Measurements from ENCODE around the gene PRSS12.

PRSS12 gene

DNA sequence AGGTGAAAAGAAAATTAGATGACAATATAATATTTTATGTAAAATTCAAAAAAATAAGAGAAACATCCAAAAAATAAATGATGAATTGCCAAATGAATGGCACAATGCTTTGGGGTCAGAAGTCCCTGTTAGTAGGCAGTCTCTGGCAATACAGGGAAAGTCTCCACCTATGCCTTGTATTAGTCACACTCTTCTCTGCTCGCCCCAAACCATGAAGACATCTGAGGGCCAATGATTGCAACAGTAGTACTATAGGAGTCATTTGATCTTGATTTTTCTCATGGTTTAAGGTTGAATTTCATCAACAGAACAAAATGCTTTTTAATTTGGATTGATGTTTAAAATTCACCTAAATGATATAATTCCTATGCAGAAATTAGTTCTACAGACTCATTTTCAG is 3.9 kb upstream of the PRSS12 start:
- DNase-seq = no peak

DNA sequence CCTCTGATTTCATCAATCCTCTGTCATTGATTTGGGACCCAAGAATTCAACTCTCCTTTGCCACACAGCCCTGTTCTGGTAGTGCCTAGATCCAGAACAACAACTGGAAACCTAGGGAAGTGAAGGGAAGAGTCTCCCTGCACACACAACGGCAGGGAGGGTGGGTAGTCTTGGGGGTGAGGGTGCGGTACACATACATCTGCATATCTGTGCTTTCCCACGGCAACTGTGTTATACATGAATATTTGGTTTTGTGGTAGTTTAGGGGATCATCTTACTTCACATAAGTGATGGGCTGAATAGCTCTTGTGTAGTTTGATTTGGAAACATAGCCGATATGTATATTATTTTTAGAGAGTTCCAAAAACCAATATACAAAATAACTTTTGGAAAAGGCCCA is 3.3 kb upstream of the PRSS12 start:
- no peak for DNase-seq

DNA sequence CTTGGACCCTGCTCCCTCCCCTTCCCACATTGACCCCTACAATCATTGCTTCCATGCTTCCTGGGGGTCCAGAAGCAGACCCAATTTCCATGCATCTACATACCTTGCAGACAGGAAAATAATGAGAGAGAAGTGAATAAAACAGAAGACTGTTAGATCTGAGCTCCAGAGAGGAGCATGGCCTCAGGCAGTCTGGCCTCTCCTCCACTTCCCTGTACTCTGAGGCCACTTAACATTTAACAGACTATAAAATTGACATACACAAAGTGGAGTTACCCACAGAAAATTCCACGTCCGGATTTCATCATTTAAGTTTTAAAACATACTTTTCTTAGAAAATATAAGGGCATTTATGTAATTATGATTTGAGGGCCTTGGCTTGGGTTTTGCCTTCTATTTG is 2.1 kb upstream of the PRSS12 start:
- DNase-seq = no peak

DNA sequence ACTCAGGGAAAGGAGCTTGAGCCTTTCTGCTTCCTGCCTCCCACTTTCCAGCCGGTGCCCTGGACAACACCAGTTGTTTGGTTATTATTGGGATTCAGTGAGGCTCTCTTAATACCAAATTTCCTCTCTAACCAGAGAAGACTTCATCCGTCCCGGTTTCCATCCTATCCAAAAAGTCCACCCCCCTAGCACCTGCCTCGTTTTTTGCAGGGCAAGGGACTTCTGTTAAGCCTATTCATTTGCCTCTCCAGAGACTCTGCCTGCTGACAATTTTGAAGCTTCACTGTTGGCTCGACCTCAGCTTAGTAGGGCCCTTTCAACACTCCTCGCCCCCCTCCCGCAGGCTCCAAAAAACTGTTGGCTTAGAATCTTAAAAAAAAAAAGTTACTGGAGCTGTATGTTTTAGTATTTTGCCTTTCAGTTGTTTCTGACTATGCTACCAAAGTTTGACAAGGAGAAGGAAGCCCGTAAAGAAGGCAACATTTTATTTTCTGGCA is 779 bp upstream of the PRSS12 start:
- no peak for DNase-seq

DNA sequence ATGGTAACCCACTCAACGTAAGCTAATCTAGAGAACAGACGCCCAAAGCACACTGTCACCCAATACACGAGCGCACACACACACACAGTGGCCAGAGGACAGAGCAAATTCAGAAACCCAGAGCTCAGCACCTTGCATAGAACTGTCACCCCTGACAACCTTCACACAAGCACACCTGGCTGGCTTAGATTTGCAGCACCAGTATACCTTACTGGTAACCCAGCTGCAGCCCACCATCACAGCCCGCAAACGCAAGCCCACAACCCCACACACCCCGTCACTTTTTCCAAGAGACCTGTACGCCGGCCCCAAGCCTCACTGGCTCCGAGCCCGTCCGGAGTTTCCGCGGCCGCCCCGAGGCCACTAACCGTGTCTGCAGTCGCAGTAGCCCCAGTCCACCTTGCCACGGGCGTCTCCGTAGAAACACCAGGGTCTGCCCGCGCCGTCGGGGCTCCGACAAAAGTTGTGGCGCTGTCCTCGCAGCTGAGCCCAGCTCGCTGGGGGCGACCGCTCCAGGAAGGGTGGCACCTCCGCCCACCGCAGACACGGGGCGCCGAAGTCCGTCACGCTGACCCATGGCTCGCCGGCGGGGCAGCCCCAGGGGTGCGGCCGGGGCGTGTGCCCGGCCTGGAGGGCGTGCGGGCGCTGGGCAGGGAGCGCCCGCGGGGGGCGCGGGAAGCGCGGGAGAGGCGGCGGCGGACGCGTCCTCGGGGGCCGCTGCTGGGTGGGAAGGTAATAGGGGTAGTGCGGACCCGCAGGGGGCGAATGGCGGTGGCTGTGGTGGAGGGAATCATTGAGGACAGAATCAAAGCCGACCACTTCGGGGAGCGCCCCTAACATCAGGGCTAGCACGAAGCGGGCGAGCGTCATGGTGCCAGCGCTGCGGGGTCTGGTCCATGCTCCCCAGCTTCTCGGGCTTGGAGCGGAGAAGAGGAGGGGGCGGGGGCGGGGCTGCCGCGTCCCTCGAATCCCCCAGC is 664 bp downstream of the PRSS12 start:
- peak; percentile 3 for DNase-seq

DNA sequence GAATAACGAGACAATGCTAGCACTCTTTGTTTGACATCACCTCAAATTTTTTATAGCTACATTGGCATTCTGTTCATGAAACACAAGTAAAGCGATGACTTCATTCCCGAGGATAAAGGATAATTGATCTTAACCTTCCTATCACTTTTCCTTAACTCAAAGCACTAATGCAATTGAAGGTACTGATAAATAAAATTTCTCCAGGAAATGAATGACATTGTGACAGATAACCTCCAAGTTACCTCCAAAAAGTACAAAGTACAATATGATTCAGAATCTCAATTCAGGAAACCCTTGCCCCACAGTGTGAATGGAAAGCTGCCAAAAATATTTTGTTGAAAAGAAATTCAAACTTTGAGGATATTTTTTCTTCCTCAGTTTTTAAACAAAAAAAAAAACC is 1.8 kb downstream of the PRSS12 start:
- DNase-seq = no peak

DNA sequence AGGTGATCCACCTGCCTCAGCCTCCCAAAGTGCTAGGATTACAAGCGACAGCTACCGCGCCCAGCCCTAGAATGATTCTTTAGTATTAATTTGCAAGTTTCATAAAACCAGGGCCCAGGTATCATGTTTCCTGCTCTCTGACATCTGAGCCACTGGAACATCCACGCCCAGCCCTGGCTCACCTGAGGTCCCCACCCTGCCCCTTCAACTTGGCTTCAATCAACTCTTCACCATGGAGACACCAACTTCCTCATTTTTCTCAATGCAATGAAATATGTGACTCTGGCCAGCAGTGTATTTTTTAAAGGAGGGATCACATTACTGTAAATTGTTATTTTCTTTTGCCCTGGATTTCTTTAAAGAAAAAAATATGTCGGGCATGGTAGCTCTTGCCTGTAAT is 3.9 kb downstream of the PRSS12 start:
- DNase-seq = no peak

DNA sequence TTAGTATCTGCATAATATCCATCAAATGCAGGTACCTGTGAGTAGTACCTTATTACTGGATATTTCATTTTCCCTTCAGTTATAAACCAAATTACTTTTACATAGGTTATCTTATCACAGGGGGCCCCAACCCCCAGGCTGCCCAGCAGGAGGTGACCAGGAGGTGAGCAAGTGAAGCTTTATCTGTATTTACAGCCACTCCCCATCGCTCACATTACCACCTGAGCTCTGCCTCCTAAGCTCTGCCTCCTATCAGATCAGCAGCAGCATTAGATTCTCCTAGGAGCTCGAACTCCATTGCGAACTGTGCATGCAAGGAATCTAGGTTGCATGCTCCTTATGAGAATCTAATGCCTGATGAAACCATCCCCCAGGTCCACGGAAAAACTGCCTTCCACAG is 6.3 kb downstream of the PRSS12 start:
- no peak for DNase-seq

DNA sequence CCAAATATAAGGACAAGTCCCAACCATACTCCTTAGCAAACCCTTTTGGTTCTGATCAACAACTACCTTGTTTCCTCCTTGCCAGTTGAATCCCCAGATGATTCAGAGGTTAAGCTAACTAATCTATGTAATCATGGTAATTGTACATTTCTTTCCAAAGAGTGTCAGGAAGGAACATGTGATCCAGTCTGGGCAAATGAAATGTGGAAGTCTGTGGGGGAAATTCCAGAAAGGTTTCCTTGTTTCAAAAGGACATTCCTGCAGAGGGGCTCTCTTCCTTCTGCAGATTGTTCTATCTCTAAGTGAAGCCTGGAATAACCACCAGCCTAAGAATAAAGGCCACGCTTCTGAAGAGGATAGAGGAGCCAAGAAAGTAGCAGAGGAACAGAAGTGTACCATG is 7.0 kb downstream of the PRSS12 start:
- DNase-seq = no peak

DNA sequence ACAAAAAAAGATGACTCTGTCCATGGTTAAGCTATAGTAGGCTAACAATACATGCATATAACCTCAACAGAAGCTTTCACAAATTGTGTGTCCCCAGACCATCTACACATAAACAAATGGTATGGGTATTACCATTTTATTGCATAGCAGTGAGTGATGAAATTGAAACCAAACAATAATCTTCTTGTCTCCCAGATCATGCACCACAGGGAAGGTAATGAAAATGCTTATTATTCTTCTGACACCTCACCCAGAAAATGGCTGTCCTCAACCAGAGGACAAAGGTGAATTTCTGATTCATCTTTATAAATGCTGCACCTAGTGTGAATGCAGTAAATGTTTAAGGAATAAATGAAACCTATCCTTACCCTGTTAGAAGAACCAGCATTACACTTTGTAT is 8.0 kb downstream of the PRSS12 start:
- DNase-seq = no peak

DNA sequence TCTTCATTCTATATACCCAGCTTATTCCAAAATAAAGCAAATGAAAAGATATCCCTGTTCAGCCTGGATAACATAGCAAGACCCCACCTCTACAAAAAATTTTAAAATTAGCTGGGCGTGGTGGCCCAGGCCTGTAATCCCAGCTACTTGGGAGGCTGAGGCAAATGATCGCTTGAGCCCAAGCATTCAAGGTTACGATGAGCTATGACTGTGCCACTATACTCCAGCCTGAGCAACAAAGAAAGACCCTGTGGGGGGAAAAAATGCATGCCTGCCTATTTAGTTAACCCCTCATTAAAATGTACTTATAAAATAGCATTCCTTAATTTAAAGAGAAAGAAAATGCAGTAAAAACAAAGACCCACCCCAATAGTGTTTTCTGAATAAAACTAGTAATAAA is 9.3 kb downstream of the PRSS12 start:
- DNase-seq = no peak

DNA sequence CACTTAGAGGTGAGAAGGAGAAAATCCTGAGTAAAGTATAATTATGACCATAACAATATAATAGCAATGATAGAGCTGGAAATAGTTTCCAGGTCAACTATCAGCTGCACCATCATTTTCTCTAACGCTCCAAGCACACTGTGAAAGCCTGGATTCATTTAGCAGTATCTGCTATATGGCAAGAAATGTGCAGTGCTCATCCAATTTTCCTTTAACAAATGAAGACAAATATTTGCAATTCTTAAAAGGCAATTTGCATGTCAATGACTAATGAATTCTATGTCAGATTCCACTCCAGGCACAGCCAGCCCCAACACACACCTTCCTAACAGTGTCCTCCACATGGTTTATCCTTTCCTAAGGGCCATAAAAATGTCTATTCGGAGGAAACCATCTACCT is 12.7 kb downstream of the PRSS12 start:
- DNase-seq = no peak

DNA sequence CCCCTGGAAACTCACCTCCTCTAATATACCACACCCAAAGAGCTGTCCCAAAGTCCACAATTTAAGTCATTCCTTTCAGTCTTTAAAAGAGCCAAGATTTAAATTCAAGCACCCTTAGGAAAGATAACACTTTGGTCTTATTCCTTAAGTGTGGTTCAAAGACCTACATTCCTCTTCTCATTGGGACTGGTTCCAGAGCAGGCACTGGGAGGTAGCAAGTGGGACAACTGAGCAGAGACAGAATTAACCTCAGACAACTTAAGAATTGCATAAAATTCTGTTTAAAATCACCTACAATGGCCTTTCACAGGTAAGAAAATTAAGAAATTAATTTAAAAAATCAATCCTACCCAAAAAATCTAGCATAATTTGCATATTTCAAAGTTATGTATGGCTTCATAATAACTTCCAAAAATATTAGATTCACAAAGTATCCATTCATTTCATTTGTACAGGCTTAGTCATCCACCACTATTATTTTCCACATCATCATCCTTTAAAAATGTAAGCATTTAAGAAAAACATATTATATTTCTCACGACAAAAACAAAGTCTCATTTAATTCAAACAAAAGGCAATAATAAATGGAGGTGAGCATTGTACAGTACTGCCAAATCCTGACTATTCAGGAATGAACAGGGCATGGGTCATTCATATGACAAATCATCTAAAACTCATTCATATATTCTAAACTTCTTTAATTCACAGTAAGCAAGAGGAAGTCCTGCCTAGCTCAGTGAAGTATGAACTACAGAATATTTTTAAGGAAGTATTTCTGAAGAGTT is 13.6 kb downstream of the PRSS12 start:
- DNase-seq = no peak

DNA sequence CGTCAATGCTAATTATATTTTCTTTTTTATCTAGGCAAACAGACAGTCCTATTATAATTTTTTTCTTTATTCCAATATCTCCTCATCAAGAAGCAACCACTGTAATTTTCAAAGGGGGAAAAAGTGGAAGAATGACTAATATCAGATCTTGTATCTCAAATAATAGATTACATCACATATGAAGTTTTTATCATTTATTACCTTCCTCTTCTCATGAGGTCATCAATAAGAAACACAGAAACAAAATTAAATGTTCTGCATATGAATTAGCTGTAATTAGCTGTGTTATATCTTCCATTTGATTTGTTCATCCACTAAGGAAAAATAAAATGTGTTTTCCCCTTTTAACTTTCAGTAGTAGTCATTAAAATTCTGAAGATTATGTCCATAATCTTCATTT is 14.3 kb downstream of the PRSS12 start:
- no peak for DNase-seq

DNA sequence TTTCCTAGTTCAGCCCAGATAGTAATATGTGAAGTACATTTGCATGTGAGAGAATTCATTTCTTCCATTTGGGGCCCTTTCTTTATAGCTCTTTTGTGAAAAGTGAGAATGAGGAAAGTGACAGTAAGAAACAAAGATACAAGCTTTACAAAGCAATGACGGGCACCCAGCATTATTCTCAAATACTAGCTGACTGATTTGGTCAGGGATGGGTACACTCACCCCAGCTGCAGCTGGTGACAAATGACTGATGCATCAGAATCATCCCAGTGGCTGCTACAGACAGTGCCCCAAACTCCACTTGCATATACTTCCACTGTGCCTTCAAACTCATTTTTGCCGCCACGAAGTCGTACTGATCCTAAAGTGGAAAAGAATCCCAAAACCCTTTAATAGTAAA is 14.8 kb downstream of the PRSS12 start:
- no peak for DNase-seq

DNA sequence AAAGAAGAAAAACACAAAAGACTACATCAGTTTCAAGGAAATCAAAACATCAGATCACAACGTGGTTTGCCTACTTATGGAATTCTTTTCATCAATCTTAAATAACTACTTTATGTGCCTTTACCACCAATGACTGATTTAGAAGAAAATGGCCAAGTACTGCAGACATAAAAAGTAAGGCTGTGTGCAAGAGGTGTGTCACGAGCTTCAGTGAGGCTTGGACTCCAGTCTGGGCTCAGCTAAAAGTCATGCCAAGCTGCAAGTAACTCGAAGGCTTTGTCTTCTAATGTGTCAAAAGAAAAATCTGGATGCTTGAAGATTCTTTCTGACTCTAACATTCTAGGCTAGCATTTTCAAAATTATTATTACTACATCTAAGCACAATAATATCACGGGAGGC is 17.0 kb downstream of the PRSS12 start:
- no peak for DNase-seq

DNA sequence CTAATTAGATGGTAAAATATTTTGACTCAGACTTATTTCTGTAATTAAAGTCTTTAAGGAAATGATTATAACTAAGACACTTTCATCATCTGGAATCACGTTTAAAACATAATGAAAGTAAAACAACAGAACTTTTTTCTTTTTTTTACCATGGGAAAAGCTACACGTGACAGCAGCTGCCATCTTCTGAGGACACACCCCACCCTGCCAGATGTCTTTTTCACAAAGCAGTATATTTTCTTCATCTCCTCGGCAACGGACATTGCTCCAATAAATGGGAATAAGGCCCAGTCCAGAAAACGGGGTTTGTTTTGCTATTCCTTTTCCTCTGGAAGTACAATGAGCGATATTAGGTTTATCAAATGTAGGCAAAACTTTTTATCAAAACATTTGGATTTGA is 17.5 kb downstream of the PRSS12 start:
- DNase-seq = no peak

DNA sequence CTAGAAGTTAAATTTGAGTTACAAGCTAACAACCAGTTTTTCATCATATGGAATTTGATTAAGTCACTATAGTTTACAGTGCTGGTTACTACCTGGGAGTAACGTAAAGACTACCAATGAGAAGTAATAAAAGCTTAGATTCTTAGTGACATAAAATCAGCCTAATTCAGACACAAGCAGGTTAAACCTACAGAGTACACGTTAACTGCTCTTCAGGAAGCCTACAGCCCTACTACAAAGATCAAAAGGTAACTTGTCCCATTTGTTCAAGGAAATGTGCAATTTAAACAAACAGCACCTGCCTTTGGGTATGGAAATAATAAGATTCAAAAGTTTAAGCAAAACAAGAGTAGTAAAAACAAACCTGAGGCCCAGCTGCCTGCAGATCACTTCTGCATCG is 21.5 kb downstream of the PRSS12 start:
- DNase-seq = no peak

DNA sequence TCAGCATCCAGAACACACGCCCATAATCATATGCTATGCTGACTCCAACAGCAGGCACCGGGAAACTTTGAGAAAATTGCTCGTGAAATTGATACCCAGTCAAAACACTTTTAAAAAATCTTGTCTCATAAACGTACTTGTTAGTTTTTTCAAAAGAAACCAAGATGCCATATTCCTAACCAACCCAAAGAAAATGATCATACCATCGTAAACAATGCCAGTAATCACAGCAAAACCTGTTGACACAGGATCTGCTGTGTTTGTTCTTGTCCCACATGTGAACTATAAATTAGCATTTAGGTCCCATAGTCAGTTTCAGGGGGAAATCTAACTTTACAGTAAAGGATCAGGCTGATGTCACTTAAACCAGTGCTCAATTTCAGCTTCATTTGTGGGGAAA is 23.0 kb downstream of the PRSS12 start:
- no peak for DNase-seq

DNA sequence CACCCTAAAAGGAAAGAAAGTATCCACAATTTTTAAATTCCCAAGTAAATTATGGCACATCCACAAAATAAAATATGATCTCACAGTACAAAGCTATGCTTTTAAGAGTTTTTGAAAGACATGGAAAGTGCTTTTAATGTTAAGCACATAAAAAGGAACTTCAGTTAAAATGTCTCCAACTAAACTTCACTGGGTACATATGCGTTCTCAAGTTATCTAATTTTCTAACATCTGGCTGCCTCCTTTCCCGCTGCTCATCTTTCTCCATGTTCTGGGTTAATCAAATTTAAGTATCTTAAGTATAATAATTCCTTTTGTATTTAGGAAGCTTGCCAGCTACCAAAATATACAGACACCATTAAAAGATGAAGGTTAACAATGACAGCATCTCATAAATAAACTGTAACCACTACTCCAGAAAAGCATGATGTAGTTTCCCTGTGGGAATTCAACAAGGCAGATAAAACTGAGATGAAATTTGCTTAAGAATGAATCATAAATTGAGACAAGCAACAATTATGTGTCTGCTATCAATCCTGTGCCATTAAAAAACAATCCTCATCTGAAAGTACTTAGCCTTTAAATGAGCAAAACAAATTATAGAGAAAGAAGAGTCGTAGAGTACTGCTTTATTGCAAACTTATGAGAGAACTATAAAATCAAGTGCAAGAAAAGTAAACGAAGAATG is 25.1 kb downstream of the PRSS12 start:
- no peak for DNase-seq

DNA sequence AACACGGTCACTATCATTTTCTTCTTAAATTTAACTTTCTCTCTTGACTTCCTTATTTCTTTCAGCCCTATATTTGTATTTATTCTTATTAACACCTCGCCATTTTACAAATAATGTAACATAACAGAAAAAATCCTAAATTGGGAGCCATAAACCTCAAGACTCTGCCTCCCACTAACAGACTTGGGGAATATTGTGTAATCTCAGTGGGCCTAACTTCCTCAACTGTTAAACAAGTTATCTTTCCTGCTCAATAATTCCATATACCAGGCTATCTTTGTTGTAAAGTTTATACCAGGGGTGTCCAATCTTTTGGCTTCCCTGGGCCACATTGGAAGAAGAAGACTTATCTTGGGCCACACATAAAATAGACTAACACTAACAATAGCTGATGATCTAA is 26.2 kb downstream of the PRSS12 start:
- no peak for DNase-seq

DNA sequence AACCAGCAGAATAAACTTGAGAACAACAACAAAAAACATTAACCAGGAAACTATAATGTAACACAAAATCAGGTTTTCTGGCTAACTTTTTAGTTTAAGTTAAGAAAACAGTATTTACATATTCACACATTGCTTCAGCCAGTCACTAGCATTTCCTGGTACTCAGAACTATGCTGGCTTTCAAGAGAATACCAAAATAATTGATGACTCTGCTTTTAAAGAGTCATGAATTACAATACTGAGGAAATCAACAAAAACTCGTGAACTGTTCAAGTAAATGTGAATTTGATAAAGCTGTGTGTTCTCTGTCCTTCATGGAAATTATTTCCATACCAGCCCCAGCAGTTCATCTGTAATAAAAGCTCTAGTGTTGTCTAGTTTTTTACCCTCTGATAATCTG is 27.4 kb downstream of the PRSS12 start:
- no peak for DNase-seq

DNA sequence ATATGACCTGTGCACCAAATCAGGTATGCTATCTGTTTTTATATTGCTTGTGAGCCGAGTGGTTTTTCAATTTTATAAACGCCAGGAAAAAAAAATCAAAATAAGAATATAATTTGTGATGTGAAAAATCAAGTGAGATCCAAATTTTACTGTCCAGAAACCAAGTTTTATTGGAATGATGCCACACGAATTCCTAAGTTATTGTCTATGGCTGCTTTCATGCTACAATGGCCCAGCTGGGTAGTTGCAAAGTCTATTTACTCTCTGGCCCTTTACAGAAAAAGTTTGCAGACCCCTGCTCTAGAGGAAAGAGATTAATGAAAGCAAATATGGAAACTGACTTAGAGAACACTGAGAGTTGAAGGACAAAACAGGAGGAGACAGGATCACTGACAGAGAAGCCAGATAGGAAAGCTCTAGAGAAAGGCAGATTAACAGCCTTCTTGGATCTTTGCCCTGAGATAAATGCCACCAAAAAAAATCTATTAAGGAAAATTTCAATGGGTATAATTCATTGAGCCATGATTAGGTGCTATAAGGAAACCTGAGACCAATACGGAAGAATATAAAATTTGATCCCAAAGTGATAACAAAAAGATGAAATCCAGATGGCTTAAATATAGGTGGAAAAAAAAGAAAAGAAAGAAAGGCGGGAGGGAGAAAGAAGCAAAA is 29.8 kb downstream of the PRSS12 start:
- DNase-seq = no peak

Data from stimulated activated CD4-positive, alpha-beta T cell treated with anti-CD3 and anti-CD28 coated beads, Interleukin-1b, Interleukin-23, amount 100 ng/mL, for 48 hours (primary cell).